GM21529 (cell line): ENCODE measurements around the gene PMF1.

ENCODE experiments used
- ATAC-seq: cut with Tn5 transposase; IDR thresholded peaks from one replicate; pipeline ENCODE4 v1.9.1; 2021; ENCODE audit not compliant: unreplicated experiment

PMF1 gene

GRCh38 chr1:156233426-156234127, 20.8 kb downstream of the PMF1 start:
- ATAC-seq, result no peak

GRCh38 chr1:156236164-156236563, 23.4 kb downstream of the PMF1 start:
- no peak for ATAC-seq

- ATAC-seq, result no peak
Measured at GRCh38 chr1:156238248-156238647, 25.4 kb downstream of the PMF1 start.

GRCh38 chr1:156241311-156241811, 28.6 kb downstream of the PMF1 start:
- ATAC-seq, result no peak

- ATAC-seq, result no peak
Measured at GRCh38 chr1:156241926-156242325, 29.1 kb downstream of the PMF1 start, which contains the start of gene BGLAP. TSS of gene BGLAP (plus strand) at chr1:156242184. CDS start at chr1:156242232, 48 bp downstream.

GRCh38 chr1:156242738-156243137, 29.9 kb downstream of the PMF1 start:
- no peak for ATAC-seq

GRCh38 chr1:156244126-156244525, 31.3 kb downstream of the PMF1 start:
- no peak for ATAC-seq

GRCh38 chr1:156244712-156245111, 31.9 kb downstream of the PMF1 start:
- no peak for ATAC-seq

GRCh38 chr1:156245451-156246232, 32.8 kb downstream of the PMF1 start:
- ATAC-seq, result no peak

- no peak for ATAC-seq
Measured at GRCh38 chr1:156246241-156246780, 33.5 kb downstream of the PMF1 start.

- no peak for ATAC-seq
Measured at GRCh38 chr1:156246781-156247459, 34.1 kb downstream of the PMF1 start.

GRCh38 chr1:156247460-156248322, 34.9 kb downstream of the PMF1 start, which contains the start of gene PAQR6:
TSS of gene PAQR6 (minus strand) at chr1:156248056. CDS start at chr1:156246731, 1,325 bp downstream.
- no peak for ATAC-seq

GRCh38 chr1:156248323-156248683, 35.5 kb downstream of the PMF1 start:
- no peak for ATAC-seq

- no peak for ATAC-seq
Measured at GRCh38 chr1:156249593-156249992, 36.8 kb downstream of the PMF1 start.

- ATAC-seq, result no peak
Measured at GRCh38 chr1:156251527-156251926, 38.7 kb downstream of the PMF1 start.

GRCh38 chr1:156253634-156254033, 40.8 kb downstream of the PMF1 start:
- ATAC-seq, result no peak

GRCh38 chr1:156257711-156258110, 44.9 kb downstream of the PMF1 start:
- no peak for ATAC-seq

- no peak for ATAC-seq
Measured at GRCh38 chr1:156258859-156259258, 46.1 kb downstream of the PMF1 start.

- no peak for ATAC-seq
Measured at GRCh38 chr1:156259805-156260204, 47.0 kb downstream of the PMF1 start.

GRCh38 chr1:156260896-156261295, 48.1 kb downstream of the PMF1 start:
- ATAC-seq, result no peak
